DMS53 (cell line): ENCODE results near the gene ZFYVE28.
A peak's percentile ranks its signal among the peaks of the same experiment; 100 is the strongest.

Experiments used
- DNase-seq: peaks from one replicate; lab custom pipeline; 2025; lab: John Stamatoyannopoulos, UW

The ZFYVE28 gene

DNA sequence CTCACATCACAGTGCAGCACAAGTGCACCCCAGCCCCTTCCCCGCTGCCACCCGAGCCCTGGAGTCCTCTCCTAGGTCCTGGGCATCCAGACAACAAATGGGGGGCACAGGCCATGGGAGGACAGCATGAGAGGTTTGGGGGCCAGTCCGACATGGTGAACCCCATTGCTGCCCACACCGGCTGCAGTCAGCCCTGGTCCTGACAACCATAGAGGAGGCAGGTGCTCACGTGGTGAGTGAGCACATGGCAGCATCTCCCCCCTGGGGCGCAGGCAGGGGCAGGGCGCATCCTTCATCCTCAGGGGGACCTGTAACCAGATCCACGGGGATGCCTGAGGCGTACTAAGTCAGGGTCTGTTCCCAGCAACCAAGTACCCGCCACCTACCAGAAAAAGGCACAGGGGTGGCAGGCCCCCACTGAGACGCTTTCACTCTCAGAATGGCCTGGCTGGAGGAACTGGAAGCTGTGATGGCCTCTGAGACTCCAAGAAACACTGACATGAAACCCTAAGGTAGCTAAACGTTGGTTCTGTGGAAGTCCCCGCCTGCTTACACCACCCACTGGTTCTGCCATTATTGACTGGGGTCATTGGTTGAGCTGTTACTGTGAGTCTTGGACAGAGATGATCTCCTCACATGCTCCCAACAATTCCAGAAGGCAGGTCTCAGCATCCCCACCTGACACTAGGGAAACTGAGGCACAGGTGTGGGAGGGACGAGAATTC lies 6.5 kb downstream of the ZFYVE28 start:
- DNase-seq, result no peak

DNA sequence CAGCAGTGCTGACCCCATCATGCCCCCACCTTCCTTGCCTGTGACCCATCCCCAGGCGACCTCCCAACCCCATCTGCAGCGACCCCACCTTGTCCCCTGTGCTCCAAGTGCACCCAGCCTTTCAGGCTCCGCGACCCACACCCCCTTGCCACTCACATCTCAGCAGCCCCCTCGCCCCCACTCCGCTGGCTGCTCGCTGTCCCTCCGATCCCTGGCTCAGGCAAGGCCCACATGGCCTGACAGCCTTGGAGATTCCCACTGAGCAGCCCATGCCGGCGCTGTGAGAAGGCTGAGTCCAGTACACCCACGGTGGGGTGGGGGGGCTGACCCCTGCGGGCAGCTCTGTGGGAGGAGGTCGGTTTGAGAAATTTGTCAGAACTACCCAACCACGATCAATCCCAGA lies 9.1 kb downstream of the ZFYVE28 start:
- DNase-seq, result no peak

DNA sequence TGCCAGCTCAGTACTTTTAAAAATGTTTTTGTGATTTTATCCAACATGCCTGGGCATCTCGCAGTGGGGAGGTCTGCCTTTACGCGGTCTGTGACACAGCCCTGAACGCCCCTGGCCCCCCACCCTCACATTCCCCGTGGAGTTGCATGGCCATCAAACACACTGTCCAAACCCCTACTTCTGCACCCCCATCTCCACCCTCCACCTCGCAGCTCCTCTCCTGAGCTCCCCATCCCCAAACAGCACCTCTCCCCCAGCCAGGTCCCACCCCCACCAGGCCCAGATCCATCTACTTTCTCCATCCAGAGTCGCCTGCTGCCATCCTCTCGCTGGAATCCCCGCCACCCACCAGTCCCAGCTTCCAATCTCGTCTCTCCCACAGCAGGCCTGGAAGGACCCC lies 9.5 kb downstream of the ZFYVE28 start:
- DNase-seq, result no peak

DNA sequence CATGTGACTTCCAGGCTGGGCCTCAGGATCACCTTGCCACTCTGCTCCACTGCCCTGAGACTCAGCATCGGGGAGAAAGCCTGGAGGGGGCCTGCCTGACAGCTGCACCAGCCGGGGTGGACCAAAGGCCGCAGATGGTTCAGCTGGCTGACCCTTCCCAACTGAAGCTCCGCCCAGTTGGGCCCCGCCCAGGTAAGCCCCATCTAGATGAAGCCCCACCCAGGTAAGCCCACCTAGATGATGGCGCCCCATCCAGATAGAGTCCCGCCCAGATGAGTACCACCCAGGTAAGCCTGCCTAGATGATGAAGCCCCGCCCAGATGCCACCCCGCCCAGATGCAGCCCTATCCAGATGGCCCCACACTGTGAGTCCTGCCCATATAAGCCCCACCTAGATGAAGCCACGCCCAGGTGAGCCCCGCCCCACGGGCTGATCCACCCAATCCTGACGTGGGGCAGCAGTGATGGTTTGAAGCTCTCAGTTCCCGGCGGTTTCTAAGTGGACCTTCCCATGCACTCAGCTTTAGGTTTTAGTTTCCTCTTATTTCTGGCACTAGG lies 10.0 kb downstream of the ZFYVE28 start:
- peak; percentile 48 for DNase-seq

DNA sequence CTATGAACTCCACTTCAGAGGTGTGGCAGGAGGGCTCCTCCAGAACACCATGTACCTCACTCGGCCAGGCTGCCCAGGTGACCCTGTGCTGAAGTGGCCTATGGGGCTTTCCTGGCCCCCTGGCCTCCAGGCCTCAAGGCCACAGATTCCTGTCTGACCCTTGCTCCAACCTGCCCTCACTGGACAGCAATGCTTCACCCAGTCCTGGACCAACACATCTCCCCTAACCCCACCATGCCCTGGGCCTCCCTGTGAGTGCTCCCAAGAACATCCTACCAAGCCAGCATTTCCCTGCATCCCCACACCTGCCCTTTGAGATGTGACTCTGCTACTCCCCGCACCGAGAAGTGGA lies 10.5 kb downstream of the ZFYVE28 start:
- DNase-seq, result no peak

DNA sequence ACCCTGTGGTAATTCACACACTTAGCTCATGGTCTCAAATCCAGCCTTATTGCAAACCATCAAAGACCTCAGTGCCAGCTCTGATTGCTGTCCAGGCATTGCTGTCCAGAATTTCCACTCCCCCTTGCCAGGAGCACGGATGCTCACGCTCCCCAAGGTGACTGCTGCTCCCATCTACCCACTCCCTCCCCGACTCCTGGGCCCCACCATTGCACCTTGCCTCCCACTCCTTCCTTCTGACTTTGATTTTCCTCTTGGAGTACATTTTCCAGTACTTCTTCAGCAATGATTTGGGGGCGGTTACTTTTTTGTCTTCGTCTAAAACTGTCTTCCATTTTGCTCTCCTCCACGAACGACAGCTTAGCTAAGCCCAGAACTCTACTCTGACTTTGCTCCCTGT lies 11.5 kb downstream of the ZFYVE28 start:
- no peak for DNase-seq

DNA sequence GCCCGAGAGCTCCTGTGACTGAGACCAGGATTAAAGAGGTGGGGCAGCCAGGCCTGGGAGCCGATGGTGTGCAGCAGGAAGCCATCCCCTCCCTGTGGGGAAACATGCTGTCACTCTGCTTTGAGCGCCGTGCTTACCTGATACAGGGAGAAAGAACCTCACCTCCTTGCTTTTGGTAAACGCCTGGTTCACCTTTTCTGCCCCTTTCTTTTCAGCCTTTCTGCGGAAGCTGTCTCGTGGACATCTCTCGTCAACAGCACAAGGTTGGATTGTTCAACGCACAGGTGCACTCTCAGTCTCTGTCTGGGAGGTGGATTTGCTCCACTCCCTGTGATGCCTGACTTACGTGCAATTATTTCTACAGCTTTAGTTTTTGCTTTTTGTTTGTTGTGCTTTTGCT lies 12.0 kb downstream of the ZFYVE28 start:
- DNase-seq, result no peak

DNA sequence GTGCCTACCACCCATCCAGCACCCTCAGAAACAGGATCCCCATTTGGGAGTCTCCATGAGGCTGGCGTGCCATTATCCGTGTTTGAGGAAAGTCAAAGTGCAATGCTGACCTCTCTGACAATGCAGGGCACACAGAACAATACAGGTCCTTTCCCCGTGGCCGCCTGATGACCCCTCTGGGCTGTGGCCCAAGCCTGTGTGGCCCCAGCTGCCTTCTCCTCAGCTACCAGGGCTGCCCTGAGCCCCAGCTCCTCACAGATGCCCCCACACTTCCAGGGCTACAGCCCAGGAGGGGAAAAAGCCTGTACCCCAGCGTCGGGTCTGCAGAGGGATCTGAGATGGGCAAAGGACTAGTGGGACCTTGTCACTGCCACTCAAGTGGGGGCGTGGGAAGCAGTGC lies 15.5 kb downstream of the ZFYVE28 start:
- DNase-seq, result no peak

DNA sequence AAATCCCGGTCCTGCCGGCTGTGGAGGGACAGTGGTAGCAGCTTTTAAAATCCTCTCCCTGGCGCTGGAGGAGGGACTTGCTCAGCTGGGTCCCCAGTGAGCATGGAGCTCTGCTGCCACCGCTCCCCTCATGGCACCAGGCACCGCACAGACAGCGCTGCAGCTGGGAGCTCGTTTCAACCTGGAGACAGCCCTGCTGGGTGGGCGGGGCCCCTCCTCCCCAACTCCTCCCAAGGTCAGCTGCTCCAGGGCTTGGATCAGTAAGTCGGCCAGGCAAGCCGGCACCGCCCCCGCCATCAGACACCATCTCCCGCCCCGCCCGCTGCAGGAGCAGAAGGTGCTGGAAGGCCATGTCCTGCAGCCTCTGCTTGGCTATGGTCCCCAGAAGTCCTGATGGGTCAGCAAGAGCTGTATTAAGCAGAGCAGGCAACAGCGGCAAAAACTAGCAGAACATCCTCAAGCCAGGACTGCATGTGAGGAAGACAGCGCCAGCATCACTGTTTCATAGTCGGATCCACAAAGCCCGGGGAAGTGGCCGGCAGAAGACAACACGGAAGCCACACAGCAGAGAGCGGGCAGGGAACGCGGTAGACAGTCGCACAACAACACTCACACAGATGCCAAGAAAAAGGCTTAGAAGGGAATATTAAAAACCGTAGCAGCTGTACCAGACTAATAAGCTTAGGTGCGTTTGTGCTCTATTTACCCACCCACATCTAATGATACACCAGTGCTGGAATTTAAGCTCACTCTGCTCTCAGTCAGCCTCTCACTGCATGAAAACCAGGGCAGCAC lies 16.2 kb downstream of the ZFYVE28 start:
- peak; percentile 97 for DNase-seq

DNA sequence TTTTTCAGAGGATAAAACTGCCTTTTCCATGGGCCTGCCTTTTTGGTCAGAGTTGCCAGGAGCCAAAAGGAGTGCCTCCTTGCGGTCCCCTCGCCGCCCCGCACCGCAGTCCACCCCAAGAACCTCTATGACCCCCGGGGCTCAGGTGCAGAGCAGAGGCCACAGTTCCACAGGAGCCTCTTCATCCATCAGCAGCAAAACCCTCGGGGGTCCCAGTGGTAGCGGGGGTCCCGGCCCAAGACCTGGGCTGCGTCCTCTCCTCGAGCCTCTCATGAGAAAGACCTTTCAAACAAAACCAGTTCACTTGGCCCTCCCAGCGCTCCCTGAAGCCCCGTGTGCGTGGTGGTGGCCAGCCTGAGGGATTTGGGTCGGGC lies 16.8 kb downstream of the ZFYVE28 start:
- DNase-seq, result no peak

DNA sequence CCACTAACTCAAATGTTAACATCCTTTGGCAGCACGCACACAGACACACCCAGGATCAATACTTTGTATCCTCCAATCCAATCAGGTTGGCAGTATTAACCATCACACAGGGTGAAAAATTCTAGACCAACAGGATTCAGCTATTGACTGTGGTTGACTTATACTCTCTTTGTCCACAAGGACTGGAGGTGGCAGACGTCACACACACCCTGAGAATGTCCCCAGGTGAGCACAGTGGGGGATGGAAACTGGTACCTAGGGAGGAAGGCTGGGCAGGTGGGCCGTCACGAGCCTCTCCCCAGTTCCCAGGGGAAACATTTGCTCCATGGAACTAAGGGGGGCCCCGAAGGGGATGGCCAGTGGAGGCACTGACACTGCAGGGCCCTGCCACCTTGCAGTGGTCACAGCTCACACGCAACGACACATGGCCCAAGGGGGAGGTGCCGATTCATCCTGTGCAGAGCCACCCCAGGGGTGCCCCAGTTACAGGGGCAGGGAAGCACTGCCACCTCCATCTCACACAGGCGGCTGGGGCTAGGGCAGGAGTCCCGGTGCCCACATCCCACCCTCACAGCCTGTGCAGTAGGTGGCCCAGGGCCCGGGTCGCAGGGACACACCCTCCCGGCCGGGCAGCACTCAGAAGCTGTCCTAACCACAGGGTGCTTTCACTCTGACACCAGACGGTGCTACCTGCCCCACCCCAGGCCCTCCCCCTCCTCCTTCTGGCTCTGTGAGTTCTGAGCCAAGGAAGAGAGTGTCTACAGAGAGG lies 17.4 kb downstream of the ZFYVE28 start:
- no peak for DNase-seq

DNA sequence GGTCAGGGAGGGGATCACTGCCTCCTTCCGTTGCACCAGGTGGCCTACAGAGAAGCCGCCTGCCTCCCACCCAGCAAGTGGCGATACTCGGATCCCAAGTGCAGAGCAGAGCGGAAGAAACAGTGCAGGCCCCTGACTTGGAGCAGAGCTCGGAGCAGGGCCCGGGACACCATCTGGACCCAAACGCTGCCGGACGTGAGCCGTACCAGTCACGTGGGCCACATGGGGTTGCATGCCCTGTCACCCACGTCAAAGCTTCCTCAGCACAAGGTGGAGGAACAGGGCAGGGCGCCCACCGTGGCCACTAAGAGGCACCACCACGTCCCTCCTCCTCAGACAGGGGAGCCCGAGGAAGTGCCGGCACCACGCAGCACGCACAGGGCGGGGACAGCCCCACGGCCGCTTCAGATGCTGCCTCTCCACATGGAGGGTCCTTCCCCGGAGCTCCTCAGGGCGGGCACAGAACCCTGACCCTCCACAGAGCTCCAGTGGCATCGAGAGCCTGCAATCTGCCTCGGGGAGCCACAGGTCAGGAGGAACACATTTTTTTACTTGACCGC lies 18.7 kb downstream of the ZFYVE28 start:
- no peak for DNase-seq

DNA sequence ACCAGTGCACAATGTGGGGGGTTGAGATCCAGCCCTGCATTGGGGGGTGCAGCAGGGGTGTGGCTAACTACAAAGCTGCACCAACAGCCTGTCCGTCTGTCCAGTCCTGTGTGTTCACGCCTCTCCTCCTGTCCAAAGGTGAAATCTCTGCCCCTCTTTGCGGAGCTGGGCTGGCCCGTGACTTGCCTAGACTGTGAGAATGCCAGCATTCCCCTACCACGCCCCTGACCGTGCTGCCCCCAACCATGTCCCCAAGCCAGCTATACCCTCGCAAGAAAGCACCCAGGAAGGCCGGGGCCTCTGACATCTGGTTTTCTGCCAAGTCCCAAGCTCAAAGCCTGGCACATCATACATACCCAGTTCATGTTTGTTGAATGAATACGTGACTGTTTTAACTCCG lies 19.2 kb downstream of the ZFYVE28 start:
- DNase-seq, result no peak

DNA sequence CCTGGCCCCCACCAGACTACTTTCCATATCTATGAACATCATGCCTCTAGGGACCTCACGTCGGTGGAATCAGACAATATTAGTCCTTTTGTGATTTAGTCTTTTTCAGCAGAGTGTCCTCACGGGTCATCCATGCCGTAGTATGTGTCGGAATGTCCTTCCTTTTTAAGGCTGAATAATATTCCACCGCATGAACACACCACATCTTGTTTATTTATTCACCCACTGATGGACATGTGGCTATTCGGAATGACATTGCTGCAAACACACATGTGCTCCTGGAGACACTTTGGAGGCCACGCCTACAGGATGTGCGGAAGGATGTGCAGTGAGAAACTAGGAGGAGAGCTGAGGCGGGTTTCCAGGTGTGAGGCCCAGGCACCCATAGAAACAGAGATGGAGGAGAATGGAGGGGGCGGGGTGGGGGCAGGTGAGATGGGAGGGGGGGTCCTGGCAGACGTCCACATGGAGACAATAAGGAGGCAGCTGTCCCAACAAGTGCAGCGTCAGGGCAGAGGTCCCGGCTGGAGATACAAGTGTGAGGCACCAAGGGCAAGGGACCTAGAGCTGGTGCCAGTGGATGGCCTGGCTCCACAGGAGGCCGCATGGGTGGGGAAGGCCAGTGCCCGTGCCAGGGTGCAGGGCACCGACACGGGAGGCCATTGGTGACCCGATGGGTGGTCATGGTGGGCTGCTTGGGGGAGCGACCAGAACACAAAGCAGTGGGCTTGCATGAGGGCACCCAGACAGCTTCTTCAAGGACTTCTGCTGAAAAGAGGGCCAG lies 20.7 kb downstream of the ZFYVE28 start:
- DNase-seq, result no peak

DNA sequence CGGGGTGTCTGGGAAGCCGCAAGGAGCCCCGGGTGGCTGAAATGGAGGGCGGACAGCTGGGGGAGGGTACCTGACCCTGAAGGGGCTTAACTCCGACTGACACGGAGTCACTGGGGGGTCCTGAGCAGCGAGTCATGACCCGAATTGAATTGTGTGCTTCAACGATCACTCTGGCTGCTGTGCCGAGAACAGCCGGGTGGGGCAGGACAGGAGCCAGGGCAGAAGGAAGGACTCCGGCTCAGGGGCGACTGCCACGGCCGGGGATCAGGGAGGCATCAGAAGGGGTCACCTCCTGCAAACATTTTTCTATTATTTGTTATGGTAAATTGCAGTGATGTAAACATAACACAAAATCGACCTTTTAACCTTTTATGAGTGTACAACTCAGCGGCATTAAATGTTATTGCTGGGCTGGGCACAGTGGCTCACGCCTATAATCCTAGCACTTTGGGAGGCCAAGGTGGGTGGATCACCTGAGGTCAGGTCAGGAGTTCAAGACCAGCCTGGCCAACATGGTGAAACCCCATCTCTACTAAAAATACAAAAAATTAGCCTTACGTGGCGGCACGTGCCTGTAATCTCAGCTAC lies 21.6 kb downstream of the ZFYVE28 start:
- DNase-seq, result no peak

DNA sequence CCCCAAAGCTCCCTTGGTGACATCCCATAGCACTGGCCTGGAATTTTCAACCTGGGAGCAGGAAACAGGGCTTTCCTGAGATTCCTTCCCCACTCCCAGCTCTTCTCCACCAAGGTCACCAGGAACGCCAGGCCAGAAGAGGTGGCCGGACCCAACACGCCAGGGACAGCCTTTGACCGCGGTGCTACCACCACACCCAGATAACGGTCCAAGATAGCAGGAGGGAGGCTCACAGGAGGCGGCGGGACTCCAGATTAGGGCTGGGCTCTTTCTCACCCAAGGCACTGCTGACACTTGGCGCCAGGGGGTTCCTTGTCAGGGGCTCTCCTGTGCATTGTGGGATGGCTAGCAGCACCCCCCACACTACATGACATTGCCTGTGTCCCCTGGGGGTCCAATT lies 22.9 kb downstream of the ZFYVE28 start:
- no peak for DNase-seq

DNA sequence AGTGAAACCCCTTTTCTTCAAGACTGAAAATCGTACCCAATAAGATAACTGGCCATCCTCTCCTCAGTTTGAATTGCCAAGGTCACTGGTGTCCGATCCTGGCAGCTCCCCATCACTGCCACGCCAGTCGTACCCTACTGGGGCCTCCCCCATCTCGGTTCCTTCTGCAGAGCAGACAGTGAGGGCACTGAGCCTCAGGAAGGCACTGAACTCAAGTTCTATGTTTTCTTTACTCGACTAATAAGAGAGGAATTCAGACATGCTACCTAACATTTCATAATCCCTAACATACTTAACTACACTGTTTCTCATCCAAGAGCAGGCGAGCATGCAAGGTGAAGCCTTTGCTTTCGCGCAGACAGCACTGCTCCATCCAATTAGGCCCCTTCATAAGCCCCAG lies 23.4 kb downstream of the ZFYVE28 start:
- no peak for DNase-seq

DNA sequence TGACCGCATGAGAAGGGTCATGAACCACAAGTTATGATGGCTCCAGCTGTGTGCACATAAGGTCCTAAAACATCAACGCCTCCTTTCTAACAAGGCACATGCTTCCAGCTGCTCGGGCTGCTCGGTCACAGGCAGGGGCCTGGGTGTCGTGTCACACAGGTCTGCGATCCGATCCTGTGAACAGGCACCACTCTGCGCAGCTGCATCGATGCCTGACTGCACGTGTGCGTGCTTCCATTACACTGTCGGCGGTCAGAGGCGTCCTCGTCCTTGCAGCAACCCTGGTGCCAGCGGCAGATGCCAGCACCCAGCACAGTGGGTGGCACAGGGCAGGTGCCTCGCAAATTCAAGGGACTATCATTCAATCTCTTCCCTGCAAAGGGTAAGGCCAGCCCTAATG lies 23.9 kb downstream of the ZFYVE28 start:
- no peak for DNase-seq

DNA sequence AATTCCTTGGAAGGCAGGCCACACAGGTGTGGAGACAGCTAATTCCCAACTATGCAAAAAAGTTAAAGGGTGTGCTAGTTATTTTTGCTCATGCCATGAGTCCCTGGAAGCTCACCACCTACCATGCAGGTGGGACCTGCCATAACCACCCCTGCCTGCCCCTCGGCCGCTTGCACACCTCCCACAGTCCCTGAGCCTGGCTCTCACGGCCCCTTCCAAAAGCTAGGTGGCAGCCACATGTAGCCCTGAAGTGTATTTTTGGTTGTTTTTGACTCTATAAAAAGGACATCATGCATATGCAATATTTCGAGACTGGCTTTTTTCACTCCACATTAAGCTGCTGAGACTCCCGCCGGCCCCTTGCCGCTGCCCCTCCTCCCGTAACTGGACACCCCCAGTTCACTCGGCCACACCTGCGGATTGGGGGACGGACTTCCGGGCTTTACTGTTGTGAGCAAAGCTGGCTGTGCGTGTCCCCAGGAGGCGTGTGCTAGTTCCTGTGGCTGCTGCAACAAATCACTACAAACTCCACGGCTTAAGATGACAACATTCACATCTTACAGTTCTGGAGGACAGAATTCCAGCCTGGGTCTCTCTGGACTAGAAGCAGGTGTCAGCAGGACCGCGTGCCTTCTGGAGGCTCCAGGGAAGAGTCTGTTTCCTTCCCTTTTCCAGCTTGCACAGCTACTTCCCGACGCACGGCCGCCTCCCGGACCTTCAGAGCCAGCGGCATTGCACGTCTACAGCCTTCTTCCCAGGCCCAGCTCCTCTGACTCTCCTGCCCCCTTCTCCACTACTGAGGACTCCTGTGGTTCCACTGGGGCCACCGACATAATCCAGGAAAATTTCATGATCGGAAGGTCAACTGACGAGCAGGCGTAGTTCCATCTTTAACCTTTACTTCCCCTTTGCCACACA lies 24.8 kb downstream of the ZFYVE28 start:
- DNase-seq, result no peak

DNA sequence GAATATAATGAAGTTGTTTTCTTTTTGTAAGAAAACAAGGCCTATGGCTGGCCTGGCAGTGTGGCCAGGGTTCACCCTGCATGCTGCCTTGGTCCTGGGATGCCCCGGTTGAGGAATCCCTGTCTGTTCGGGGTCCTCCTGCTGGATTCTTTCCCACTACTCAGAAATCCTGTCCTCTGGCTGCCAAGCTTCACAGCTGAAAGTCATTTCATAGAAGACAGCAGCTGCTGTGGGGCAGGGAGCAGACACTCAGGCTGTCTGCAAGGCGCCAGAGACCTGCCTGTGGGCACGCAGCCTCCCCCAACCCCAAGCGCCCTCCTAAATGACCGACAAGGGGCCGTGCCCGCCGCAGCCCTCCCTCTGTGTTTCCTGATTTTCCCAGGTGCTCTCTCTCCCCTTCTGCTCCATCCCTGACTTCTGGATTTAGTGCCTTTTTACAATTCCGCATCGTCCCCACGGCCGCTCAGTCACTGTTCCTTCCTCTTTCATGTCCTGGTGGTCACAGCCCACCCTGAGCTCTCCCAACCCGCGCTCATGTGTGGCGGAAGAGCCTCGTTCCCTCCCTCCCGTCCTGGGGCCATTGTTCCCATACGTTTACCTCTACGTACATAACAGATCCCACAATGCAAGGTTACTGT lies 27.5 kb downstream of the ZFYVE28 start:
- no peak for DNase-seq
